Measurements from ENCODE around the gene PPAT.
A peak's percentile ranks its signal among the peaks of the same experiment; 100 is the strongest.
"Not testable (repeated sequence)": the region's sequence is repeated elsewhere in the genome, so short reads cannot be mapped to it uniquely, and the experiment has no call there.

Gene PPAT

GRCh38 chr4:56465599-56466295, 30.3 kb upstream of the PPAT start:
- no peaks in the 10 kb centered on the region for H3K27me3 ChIP-seq (ENCODE audit: control insufficient read depth in 5 of 5, insufficient read depth in 4 of 5, low read length in 5 of 5)
- no peak overlapping the region for H3K27ac ChIP-seq (ENCODE audit: low read depth, low read length)

GRCh38 chr4:56464581-56464980, 29.2 kb upstream of the PPAT start:
- H3K27ac ChIP-seq (ENCODE audit: low read depth, low read length): no peak overlapping the region
- H3K9me3 ChIP-seq (ENCODE audit: control insufficient read depth in 5 of 5, low read length in 5 of 5): no peaks in the 10 kb centered on the region
- H3K4me3 ChIP-seq (ENCODE audit: low read depth in 1 of 5, low read length in 5 of 5): no peak overlapping the region
- no peaks in the 10 kb centered on the region for H3K27me3 ChIP-seq (ENCODE audit: control insufficient read depth in 5 of 5, insufficient read depth in 4 of 5, low read length in 5 of 5)
- peaks cover 6 to 42% (median 37%) of the 10 kb centered on the region in 5 donors for H3K4me1 ChIP-seq (ENCODE audit: control insufficient read depth in 5 of 5, insufficient read depth in 5 of 5, low read length in 5 of 5)
- H3K9ac ChIP-seq (ENCODE audit: low read length in 5 of 5): no peak overlapping the region
- peaks cover 14 to 23% (median 18%) of the 10 kb centered on the region in 5 donors for H3K36me3 ChIP-seq (ENCODE audit: control insufficient read depth in 5 of 5, insufficient read depth in 5 of 5, low read length in 5 of 5)

More at GRCh38 chr4:56465599-56466295, 30.3 kb upstream of the PPAT start:
- no peaks in the 10 kb centered on the region for H3K9me3 ChIP-seq (ENCODE audit: control insufficient read depth in 5 of 5, low read length in 5 of 5)
- H3K4me1 ChIP-seq (ENCODE audit: control insufficient read depth in 5 of 5, insufficient read depth in 5 of 5, low read length in 5 of 5): peaks cover 6 to 42% (median 38%) of the 10 kb centered on the region in 5 donors
- peak overlapping the region in 1 of 5 donors; percentile 23 for H3K9ac ChIP-seq (ENCODE audit: low read length in 5 of 5)
- peaks cover 6 to 15% (median 12%) of the 10 kb centered on the region in 5 donors for H3K36me3 ChIP-seq (ENCODE audit: control insufficient read depth in 5 of 5, insufficient read depth in 5 of 5, low read length in 5 of 5)
- H3K4me3 ChIP-seq (ENCODE audit: low read depth in 1 of 5, low read length in 5 of 5): peak overlapping the region; percentile 90 to 100 (median 97)

- no peak overlapping the region for H3K9ac ChIP-seq (ENCODE audit: low read length in 5 of 5)
- peaks cover 6 to 33% (median 29%) of the 10 kb centered on the region in 5 donors for H3K4me1 ChIP-seq (ENCODE audit: control insufficient read depth in 5 of 5, insufficient read depth in 5 of 5, low read length in 5 of 5)
- no peak overlapping the region for H3K27ac ChIP-seq (ENCODE audit: low read depth, low read length)
- no peaks in the 10 kb centered on the region for H3K9me3 ChIP-seq (ENCODE audit: control insufficient read depth in 5 of 5, low read length in 5 of 5)
- no peak overlapping the region for H3K4me3 ChIP-seq (ENCODE audit: low read depth in 1 of 5, low read length in 5 of 5)
- H3K36me3 ChIP-seq (ENCODE audit: control insufficient read depth in 5 of 5, insufficient read depth in 5 of 5, low read length in 5 of 5): peaks cover 15 to 28% (median 22%) of the 10 kb centered on the region in 5 donors
- no peaks in the 10 kb centered on the region for H3K27me3 ChIP-seq (ENCODE audit: control insufficient read depth in 5 of 5, insufficient read depth in 4 of 5, low read length in 5 of 5)
These were observed 28.3 kb upstream of the PPAT start for GRCh38 chr4:56463711-56464110.

- Histone ChIP-seq H3K4me1 (ENCODE audit: control insufficient read depth in 5 of 5, insufficient read depth in 5 of 5, low read length in 5 of 5) (peaks cover 4 to 25% (median 21%) of the 10 kb centered on the region in 5 donors), H3K4me3 (ENCODE audit: low read depth in 1 of 5, low read length in 5 of 5) (no peak overlapping the region), H3K9me3 (ENCODE audit: control insufficient read depth in 5 of 5, low read length in 5 of 5) (no peaks in the 10 kb centered on the region), H3K27ac (ENCODE audit: low read depth, low read length) (no peak overlapping the region), H3K9ac (ENCODE audit: low read length in 5 of 5) (no peak overlapping the region), H3K27me3 (ENCODE audit: control insufficient read depth in 5 of 5, insufficient read depth in 4 of 5, low read length in 5 of 5) (no peaks in the 10 kb centered on the region), H3K36me3 (ENCODE audit: control insufficient read depth in 5 of 5, insufficient read depth in 5 of 5, low read length in 5 of 5) (peaks cover 18 to 36% (median 24%) of the 10 kb centered on the region in 5 donors)
These were observed 26.7 kb upstream of the PPAT start for GRCh38 chr4:56462157-56462556.

GRCh38 chr4:56460085-56460484, 24.7 kb upstream of the PPAT start:
- Histone ChIP-seq H3K9ac (ENCODE audit: low read length in 5 of 5) (no peak overlapping the region), H3K27me3 (ENCODE audit: control insufficient read depth in 5 of 5, insufficient read depth in 4 of 5, low read length in 5 of 5) (no peaks in the 10 kb centered on the region), H3K4me1 (ENCODE audit: control insufficient read depth in 5 of 5, insufficient read depth in 5 of 5, low read length in 5 of 5) (peaks cover 0 to 6% (median 2%) of the 10 kb centered on the region in 5 donors), H3K27ac (ENCODE audit: low read depth, low read length) (no peak overlapping the region), H3K9me3 (ENCODE audit: control insufficient read depth in 5 of 5, low read length in 5 of 5) (no peaks in the 10 kb centered on the region), H3K4me3 (ENCODE audit: low read depth in 1 of 5, low read length in 5 of 5) (no peak overlapping the region), H3K36me3 (ENCODE audit: control insufficient read depth in 5 of 5, insufficient read depth in 5 of 5, low read length in 5 of 5) (peaks cover 18 to 40% (median 24%) of the 10 kb centered on the region in 5 donors)

GRCh38 chr4:56450342-56450741, 14.9 kb upstream of the PPAT start:
- no peak overlapping the region for H3K4me3 ChIP-seq (ENCODE audit: low read depth in 1 of 5, low read length in 5 of 5)
- no peak overlapping the region for H3K9ac ChIP-seq (ENCODE audit: low read length in 5 of 5)
- H3K27ac ChIP-seq (ENCODE audit: low read depth, low read length): no peak overlapping the region
- H3K9me3 ChIP-seq (ENCODE audit: control insufficient read depth in 5 of 5, low read length in 5 of 5): no peaks in the 10 kb centered on the region
- no peaks in the 10 kb centered on the region for H3K27me3 ChIP-seq (ENCODE audit: control insufficient read depth in 5 of 5, insufficient read depth in 4 of 5, low read length in 5 of 5)
- H3K4me1 ChIP-seq (ENCODE audit: control insufficient read depth in 5 of 5, insufficient read depth in 5 of 5, low read length in 5 of 5): no peaks in the 10 kb centered on the region
- H3K36me3 ChIP-seq (ENCODE audit: control insufficient read depth in 5 of 5, insufficient read depth in 5 of 5, low read length in 5 of 5): peaks cover 11 to 30% (median 18%) of the 10 kb centered on the region in 5 donors

- not testable (repeated sequence) for H3K27me3 ChIP-seq (ENCODE audit: control insufficient read depth in 5 of 5, insufficient read depth in 4 of 5, low read length in 5 of 5); H3K4me3 ChIP-seq (ENCODE audit: low read depth in 1 of 5, low read length in 5 of 5); H3K9me3 ChIP-seq (ENCODE audit: control insufficient read depth in 5 of 5, low read length in 5 of 5); H3K4me1 ChIP-seq (ENCODE audit: control insufficient read depth in 5 of 5, insufficient read depth in 5 of 5, low read length in 5 of 5); H3K9ac ChIP-seq (ENCODE audit: low read length in 5 of 5); H3K27ac ChIP-seq (ENCODE audit: low read depth, low read length)
- H3K36me3 ChIP-seq (ENCODE audit: control insufficient read depth in 5 of 5, insufficient read depth in 5 of 5, low read length in 5 of 5): peaks cover 11 to 25% (median 17%) of the 10 kb centered on the region in 5 donors
These were observed 14.1 kb upstream of the PPAT start for GRCh38 chr4:56449475-56449874.

GRCh38 chr4:56448301-56448700, 12.9 kb upstream of the PPAT start:
- H3K9ac ChIP-seq (ENCODE audit: low read length in 5 of 5): no peak overlapping the region
- H3K4me3 ChIP-seq (ENCODE audit: low read depth in 1 of 5, low read length in 5 of 5): no peak overlapping the region
- H3K9me3 ChIP-seq (ENCODE audit: control insufficient read depth in 5 of 5, low read length in 5 of 5): no peaks in the 10 kb centered on the region
- H3K4me1 ChIP-seq (ENCODE audit: control insufficient read depth in 5 of 5, insufficient read depth in 5 of 5, low read length in 5 of 5): no peaks in the 10 kb centered on the region
- H3K36me3 ChIP-seq (ENCODE audit: control insufficient read depth in 5 of 5, insufficient read depth in 5 of 5, low read length in 5 of 5): peaks cover 6 to 21% (median 12%) of the 10 kb centered on the region in 5 donors
- H3K27ac ChIP-seq (ENCODE audit: low read depth, low read length): no peak overlapping the region
- H3K27me3 ChIP-seq (ENCODE audit: control insufficient read depth in 5 of 5, insufficient read depth in 4 of 5, low read length in 5 of 5): no peaks in the 10 kb centered on the region

GRCh38 chr4:56445699-56446098, 10.3 kb upstream of the PPAT start:
- Histone ChIP-seq H3K4me3 (ENCODE audit: low read depth in 1 of 5, low read length in 5 of 5) (no peak overlapping the region), H3K4me1 (ENCODE audit: control insufficient read depth in 5 of 5, insufficient read depth in 5 of 5, low read length in 5 of 5) (no peaks in the 10 kb centered on the region), H3K27ac (ENCODE audit: low read depth, low read length) (no peak overlapping the region), H3K27me3 (ENCODE audit: control insufficient read depth in 5 of 5, insufficient read depth in 4 of 5, low read length in 5 of 5) (no peaks in the 10 kb centered on the region), H3K9me3 (ENCODE audit: control insufficient read depth in 5 of 5, low read length in 5 of 5) (no peaks in the 10 kb centered on the region), H3K9ac (ENCODE audit: low read length in 5 of 5) (no peak overlapping the region), H3K36me3 (ENCODE audit: control insufficient read depth in 5 of 5, insufficient read depth in 5 of 5, low read length in 5 of 5) (peaks cover 3 to 21% (median 8%) of the 10 kb centered on the region in 5 donors)

- Histone ChIP-seq H3K9ac (ENCODE audit: low read length in 5 of 5) (no peak overlapping the region), H3K27ac (ENCODE audit: low read depth, low read length) (no peak overlapping the region), H3K36me3 (ENCODE audit: control insufficient read depth in 5 of 5, insufficient read depth in 5 of 5, low read length in 5 of 5) (peaks cover 3 to 21% (median 8%) of the 10 kb centered on the region in 5 donors)
These were observed 9.3 kb upstream of the PPAT start for GRCh38 chr4:56444719-56445118.

More at GRCh38 chr4:56444719-56445118, 9.3 kb upstream of the PPAT start:
- Histone ChIP-seq H3K4me3 (ENCODE audit: low read depth in 1 of 5, low read length in 5 of 5) (no peak overlapping the region), H3K27me3 (ENCODE audit: control insufficient read depth in 5 of 5, insufficient read depth in 4 of 5, low read length in 5 of 5) (no peaks in the 10 kb centered on the region), H3K9me3 (ENCODE audit: control insufficient read depth in 5 of 5, low read length in 5 of 5) (no peaks in the 10 kb centered on the region), H3K4me1 (ENCODE audit: control insufficient read depth in 5 of 5, insufficient read depth in 5 of 5, low read length in 5 of 5) (no peaks in the 10 kb centered on the region)

All from subcutaneous abdominal adipose tissue (tissue), 5 donors.